ENCODE results near the gene CELA3A. TPM values are rescaled to one million over a fixed set of nuclear protein-coding genes. Genes with fewer than 3 reads are reported as not detected.

CELA3A gene, protein sequence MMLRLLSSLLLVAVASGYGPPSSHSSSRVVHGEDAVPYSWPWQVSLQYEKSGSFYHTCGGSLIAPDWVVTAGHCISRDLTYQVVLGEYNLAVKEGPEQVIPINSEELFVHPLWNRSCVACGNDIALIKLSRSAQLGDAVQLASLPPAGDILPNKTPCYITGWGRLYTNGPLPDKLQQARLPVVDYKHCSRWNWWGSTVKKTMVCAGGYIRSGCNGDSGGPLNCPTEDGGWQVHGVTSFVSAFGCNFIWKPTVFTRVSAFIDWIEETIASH
- total RNA-seq = not detected

DNA sequence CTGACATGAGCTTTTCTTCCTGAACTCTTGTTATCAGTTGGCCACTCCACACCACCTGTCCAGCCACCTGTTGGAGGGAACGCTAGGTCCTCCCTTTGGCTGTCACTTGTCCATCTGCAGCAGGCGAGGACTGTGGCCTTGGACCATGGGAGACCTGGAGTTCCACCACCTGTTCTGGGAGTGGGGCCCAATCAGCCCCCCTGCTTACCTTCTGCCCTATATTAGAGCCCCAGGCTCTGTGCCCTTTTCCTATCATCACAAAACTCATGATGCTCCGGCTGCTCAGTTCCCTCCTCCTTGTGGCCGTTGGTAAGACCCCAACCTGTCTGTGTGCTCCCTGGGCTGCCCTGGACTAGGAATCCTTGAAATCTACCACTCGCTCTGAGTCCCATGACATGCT is at the start of gene CELA3A:
Gene CELA3A, plus strand, starts transcription at position 249 of the 400 bp plus-strand sequence. Its CDS starts 18 bp downstream, at position 267.
- no peak for TF ChIP-seq POLR2AphosphoS5 (IDR thresholded peaks at IDR 0.05)
- TF ChIP-seq, protein P1, sequence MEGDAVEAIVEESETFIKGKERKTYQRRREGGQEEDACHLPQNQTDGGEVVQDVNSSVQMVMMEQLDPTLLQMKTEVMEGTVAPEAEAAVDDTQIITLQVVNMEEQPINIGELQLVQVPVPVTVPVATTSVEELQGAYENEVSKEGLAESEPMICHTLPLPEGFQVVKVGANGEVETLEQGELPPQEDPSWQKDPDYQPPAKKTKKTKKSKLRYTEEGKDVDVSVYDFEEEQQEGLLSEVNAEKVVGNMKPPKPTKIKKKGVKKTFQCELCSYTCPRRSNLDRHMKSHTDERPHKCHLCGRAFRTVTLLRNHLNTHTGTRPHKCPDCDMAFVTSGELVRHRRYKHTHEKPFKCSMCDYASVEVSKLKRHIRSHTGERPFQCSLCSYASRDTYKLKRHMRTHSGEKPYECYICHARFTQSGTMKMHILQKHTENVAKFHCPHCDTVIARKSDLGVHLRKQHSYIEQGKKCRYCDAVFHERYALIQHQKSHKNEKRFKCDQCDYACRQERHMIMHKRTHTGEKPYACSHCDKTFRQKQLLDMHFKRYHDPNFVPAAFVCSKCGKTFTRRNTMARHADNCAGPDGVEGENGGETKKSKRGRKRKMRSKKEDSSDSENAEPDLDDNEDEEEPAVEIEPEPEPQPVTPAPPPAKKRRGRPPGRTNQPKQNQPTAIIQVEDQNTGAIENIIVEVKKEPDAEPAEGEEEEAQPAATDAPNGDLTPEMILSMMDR (IDR thresholded peaks at IDR 0.05) = no peak
- no peak for TF ChIP-seq POLR2A (IDR thresholded peaks at IDR 0.05)
- no peak for TF ChIP-seq EP300 (IDR thresholded peaks at IDR 0.05; ENCODE audit: low read depth)
- Histone ChIP-seq H3K27ac (no peak within 1 kb of the TSS), H3K27me3 (no peaks in the 10 kb centered on the region), H3K9me3 (no peaks in the 10 kb centered on the region), H3K4me1 (peaks cover 0 to 12% (median 5%) of the 10 kb centered on the region in 4 donors), H3K36me3 (no peaks in the 10 kb centered on the region), H3K4me3 (no peak within 1 kb of the TSS)
- no peak for DNase-seq
- intact Hi-C loops (cut with DNase I; ENCODE audit: low total_unique reads) (no loop called here), in situ Hi-C loops (cut with MboI; ENCODE audit: low pct_ligation_motif_present in 1 of 4, low pct_unique_long_range_greater_than_20kb in 1 of 4, low sequenced_read_pairs in 3 of 4) (no loop called here)
- 71 to 92% methylated on average over 4 to 5 of the region's 5 CpGs for WGBS, 2 donors (ENCODE audit: low coverage in 1 of 2)

DNA sequence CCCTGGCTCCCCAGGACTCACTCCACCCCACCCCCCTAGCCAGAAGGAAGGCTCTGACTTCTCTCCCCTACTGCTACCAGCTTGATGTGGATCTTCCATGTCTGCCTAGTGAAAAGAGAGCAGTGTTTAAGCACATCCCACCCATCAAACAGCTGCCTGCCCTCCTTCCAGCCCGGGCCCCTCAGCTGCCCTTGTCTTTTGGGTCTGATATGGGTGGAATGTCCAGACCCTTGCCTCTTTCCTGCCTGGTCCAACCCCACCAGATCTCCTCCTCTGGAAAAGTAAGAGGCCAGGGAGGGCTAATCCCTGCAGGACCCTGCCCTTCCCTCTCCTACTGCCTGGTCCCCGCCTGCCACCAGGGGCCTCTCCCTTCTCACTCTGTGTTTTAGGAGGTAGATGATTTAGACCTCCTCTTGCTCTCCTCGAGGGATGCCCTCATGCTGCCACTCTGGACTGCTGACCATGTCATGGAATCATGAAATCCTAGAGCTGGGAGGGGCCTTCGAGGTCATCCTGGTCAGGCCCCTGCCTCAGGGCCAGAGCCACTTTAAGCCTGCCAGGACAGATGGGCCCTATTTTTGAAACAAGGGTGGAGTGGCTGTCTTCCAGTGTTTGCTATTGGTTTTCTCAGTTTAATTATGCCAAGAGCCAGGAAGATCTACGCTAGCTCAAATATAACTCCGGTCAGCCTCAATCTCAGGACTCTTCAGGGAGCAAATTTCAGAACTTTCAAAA is 48.5 kb upstream of the CELA3A start:
- intact Hi-C loops (cut with DNase I; ENCODE audit: low total_unique reads) = no loop called here
- in situ Hi-C loops (cut with MboI; ENCODE audit: low pct_ligation_motif_present in 1 of 4, low pct_unique_long_range_greater_than_20kb in 1 of 4, low sequenced_read_pairs in 3 of 4) = loop anchor here in 2 of 4 donors (25.0 kb wide), 2 partner anchors 91 to 266 kb away; no protein-coding TSS in a partner anchor
- no peak for DNase-seq
- no peaks in the 10 kb centered on the region for H3K36me3 ChIP-seq
- no peaks in the 10 kb centered on the region for H3K27me3 ChIP-seq
- no peak overlapping the region for H3K4me3 ChIP-seq
- TF ChIP-seq EP300 (IDR thresholded peaks at IDR 0.05; ENCODE audit: low read depth) = no peak
- 68 to 84% methylated on average over 5 to 6 of the region's 6 CpGs for WGBS, 2 donors (ENCODE audit: low coverage in 1 of 2)
- peaks cover 7 to 27% (median 19%) of the 10 kb centered on the region in 4 donors for H3K4me1 ChIP-seq
- H3K27ac ChIP-seq = no peak overlapping the region
- no peaks in the 10 kb centered on the region for H3K9me3 ChIP-seq

DNA sequence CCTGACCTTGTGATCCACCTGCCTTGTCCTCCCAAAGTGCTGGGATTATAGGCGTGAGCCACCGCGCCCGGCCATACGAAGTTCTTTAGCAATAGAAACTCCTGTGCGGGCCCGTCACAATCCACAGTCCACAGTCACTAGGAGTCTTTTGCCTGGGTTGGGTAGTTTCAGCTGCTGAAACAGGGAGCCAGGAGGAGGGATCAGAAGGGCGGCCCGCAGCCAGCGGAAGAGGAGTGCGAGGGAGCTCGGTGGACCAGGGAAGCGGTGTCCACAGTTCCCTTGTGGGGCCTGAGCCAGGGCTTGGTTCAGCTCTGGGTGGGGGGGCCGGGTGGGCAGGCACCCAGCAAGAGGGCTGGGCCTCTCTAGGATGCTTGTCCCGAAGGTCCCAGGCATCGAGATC is 46.4 kb upstream of the CELA3A start:
- WGBS, 2 donors (ENCODE audit: low coverage in 1 of 2) = 67% methylated on average over 15 of the region's 16 CpGs; no CpG with 5 or more reads in 1 of the 2 donors
- peaks cover 7 to 27% (median 19%) of the 10 kb centered on the region in 4 donors for H3K4me1 ChIP-seq
- H3K27ac ChIP-seq = peak overlapping the region; percentile 37 to 72 (median 52)
- no peak for DNase-seq
- TF ChIP-seq POLR2A (IDR thresholded peaks at IDR 0.05) (no peak), POLR2AphosphoS5 (IDR thresholded peaks at IDR 0.05) (no peak), EP300 (IDR thresholded peaks at IDR 0.05; ENCODE audit: low read depth) (no peak)
- TF ChIP-seq, protein P1 (IDR thresholded peaks at IDR 0.05) = no peak
- no peaks in the 10 kb centered on the region for H3K9me3 ChIP-seq
- in situ Hi-C loops (cut with MboI; ENCODE audit: low pct_ligation_motif_present in 1 of 4, low pct_unique_long_range_greater_than_20kb in 1 of 4, low sequenced_read_pairs in 3 of 4) = loop anchor here in 2 of 4 donors (25.0 kb wide), 2 partner anchors 93 to 268 kb away; no protein-coding TSS in a partner anchor
- no peaks in the 10 kb centered on the region for H3K27me3 ChIP-seq
- intact Hi-C loops (cut with DNase I; ENCODE audit: low total_unique reads) = no loop called here
- H3K36me3 ChIP-seq = no peaks in the 10 kb centered on the region
- H3K4me3 ChIP-seq = no peak overlapping the region

DNA sequence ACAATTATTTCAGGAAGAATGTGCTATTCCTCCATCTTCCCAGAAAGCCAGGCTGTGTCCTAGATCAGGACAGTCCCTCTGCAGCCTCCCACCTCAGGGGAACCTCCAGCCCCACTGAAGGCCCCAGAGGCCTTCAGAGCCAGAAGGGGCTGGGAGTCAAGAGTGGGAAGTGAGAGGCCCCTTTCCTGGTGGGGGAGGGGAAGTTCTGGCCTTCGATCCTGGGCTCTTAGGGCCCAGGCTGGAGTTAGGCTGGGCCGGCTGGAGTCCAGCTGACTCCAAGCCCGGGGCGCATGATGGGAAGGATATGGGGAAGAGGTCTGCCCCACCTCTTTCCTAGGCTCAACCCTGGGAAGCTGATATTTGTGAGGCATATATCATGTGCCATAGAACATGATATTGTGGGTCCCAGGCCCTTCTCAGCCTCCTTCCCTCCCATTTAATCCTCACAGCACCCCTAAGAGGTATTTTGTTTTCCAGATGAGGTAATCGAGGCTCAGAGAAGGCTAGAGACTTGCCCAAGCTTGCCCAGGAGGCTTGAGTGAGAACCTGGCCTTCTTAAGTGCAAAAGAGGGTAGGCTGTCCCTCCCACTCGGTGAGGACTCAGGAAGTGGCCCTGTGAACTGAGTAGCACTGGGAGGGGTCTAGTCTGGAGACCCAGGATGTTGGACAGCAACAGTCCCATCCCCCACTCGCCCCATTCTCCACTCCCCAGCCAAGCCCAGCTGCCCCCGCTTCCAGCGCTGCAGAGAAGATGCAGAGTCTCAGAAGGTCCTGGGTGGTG is 45.8 kb upstream of the CELA3A start:
- Histone ChIP-seq H3K9me3 (no peaks in the 10 kb centered on the region), H3K36me3 (no peaks in the 10 kb centered on the region), H3K4me3 (no peak overlapping the region), H3K27me3 (no peaks in the 10 kb centered on the region), H3K4me1 (peaks cover 7 to 27% (median 19%) of the 10 kb centered on the region in 4 donors), H3K27ac (peak overlapping the region; percentile 37 to 72 (median 52))
- in situ Hi-C loops (cut with MboI; ENCODE audit: low pct_ligation_motif_present in 1 of 4, low pct_unique_long_range_greater_than_20kb in 1 of 4, low sequenced_read_pairs in 3 of 4) = loop anchor here in 2 of 4 donors (25.0 kb wide), 2 partner anchors 93 to 268 kb away; no protein-coding TSS in a partner anchor
- TF ChIP-seq, protein P1 (IDR thresholded peaks at IDR 0.05) = no peak
- no peak for TF ChIP-seq EP300 (IDR thresholded peaks at IDR 0.05; ENCODE audit: low read depth)
- TF ChIP-seq POLR2A (IDR thresholded peaks at IDR 0.05) = no peak
- no peak for TF ChIP-seq POLR2AphosphoS5 (IDR thresholded peaks at IDR 0.05)
- no peak for DNase-seq
- intact Hi-C loops (cut with DNase I; ENCODE audit: low total_unique reads) = no loop called here
- 72% methylated on average over 9 of the region's 9 CpGs; no CpG with 5 or more reads in 1 of the 2 donors for WGBS, 2 donors (ENCODE audit: low coverage in 1 of 2)
